Stimulated activated CD4-positive, alpha-beta T cell treated with anti-CD3 and anti-CD28 coated beads, TNF-alpha, amount 100 ng/mL, for 48 hours (primary cell): Measurements from ENCODE around the gene RPGRIP1.
"Not testable (repeated sequence)": the region's sequence is repeated elsewhere in the genome, so short reads cannot be mapped to it uniquely, and the experiment has no call there.

Experiments used
- DNase-seq, 3 donors: peaks; one replicate each; pipeline ENCODE4 v3.0.0-alpha.2; 2020; ENCODE audit warnings: low read depth in 3 of 3

Gene RPGRIP1

GRCh38 chr14:21299562-21300130 lies 19.8 kb downstream of the RPGRIP1 start:
- no peak for DNase-seq

GRCh38 chr14:21300892-21301291 lies 21.0 kb downstream of the RPGRIP1 start:
- no peak for DNase-seq

- no peak for DNase-seq
Observed at GRCh38 chr14:21302013-21302835, 22.3 kb downstream of the RPGRIP1 start.

GRCh38 chr14:21302836-21303140 lies 22.9 kb downstream of the RPGRIP1 start:
- DNase-seq, result not testable (repeated sequence)

- no peak for DNase-seq
Observed at GRCh38 chr14:21307637-21308036, 27.8 kb downstream of the RPGRIP1 start.

GRCh38 chr14:21308132-21308478 lies 28.2 kb downstream of the RPGRIP1 start:
- DNase-seq, result no peak

GRCh38 chr14:21308479-21309237 lies 28.8 kb downstream of the RPGRIP1 start:
- DNase-seq, result peak; percentile 66 to 83 (median 66)

- DNase-seq, result no peak
Observed at GRCh38 chr14:21309238-21309636, 29.4 kb downstream of the RPGRIP1 start.

GRCh38 chr14:21309956-21310355 lies 30.1 kb downstream of the RPGRIP1 start:
- no peak for DNase-seq

- DNase-seq, result no peak
Observed at GRCh38 chr14:21311614-21312013, 31.7 kb downstream of the RPGRIP1 start.

GRCh38 chr14:21313512-21313911 lies 33.6 kb downstream of the RPGRIP1 start:
- no peak for DNase-seq

GRCh38 chr14:21317398-21317797 lies 37.5 kb downstream of the RPGRIP1 start:
- DNase-seq, result no peak

- DNase-seq, result no peak
Observed at GRCh38 chr14:21320913-21321312, 41.0 kb downstream of the RPGRIP1 start.

- no peak for DNase-seq
Observed at GRCh38 chr14:21322716-21323115, 42.8 kb downstream of the RPGRIP1 start.

- no peak for DNase-seq
Observed at GRCh38 chr14:21326972-21327371, 47.1 kb downstream of the RPGRIP1 start.
